Measurements from ENCODE around the gene NPIPB6.
"Not testable (repeated sequence)": the region's sequence is repeated elsewhere in the genome, so short reads cannot be mapped to it uniquely, and the experiment has no call there.

DNA sequence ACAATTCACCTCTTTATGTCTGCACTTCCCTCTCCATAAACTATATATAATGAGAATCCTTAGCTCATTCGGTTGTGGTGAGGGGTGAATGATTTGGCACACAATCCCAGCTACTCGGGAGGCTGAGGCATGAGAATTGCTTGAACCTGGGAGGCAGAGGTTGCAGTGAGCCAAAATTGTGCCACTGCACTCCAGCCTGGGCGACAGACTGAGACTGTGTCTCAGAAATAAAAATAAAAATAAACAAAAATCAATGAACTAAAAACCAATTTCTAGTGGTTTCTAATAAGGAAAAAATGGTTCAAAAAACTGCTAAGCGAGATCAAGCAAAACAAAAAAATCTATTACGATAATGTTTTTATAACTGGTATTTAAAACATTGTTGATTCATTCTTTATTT lies at the start of gene NPIPB6:
- not testable (repeated sequence) for TF ChIP-seq EZH2 (IDR thresholded peaks at IDR 0.05; ENCODE audit: borderline replicate concordance, low read depth, low read length, poor library complexity, severe bottlenecking)
- TF ChIP-seq, protein P1, sequence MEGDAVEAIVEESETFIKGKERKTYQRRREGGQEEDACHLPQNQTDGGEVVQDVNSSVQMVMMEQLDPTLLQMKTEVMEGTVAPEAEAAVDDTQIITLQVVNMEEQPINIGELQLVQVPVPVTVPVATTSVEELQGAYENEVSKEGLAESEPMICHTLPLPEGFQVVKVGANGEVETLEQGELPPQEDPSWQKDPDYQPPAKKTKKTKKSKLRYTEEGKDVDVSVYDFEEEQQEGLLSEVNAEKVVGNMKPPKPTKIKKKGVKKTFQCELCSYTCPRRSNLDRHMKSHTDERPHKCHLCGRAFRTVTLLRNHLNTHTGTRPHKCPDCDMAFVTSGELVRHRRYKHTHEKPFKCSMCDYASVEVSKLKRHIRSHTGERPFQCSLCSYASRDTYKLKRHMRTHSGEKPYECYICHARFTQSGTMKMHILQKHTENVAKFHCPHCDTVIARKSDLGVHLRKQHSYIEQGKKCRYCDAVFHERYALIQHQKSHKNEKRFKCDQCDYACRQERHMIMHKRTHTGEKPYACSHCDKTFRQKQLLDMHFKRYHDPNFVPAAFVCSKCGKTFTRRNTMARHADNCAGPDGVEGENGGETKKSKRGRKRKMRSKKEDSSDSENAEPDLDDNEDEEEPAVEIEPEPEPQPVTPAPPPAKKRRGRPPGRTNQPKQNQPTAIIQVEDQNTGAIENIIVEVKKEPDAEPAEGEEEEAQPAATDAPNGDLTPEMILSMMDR (conservative IDR thresholded peaks at IDR 0.05; ENCODE audit: low read depth, low read length), result not testable (repeated sequence)
